Measurements from ENCODE around the gene TMEM255B.

Gene TMEM255B

GRCh38 chr13:113796964-113797676 is 38.1 kb downstream of the TMEM255B start:
- no peak for TF ChIP-seq CTCF (IDR thresholded peaks at IDR 0.05; ENCODE audit: control insufficient read depth, insufficient read depth, low read depth, low read length, missing control alignments)
- no peak overlapping the region for H3K4me3 ChIP-seq (ENCODE audit: control insufficient read depth, low read depth, low read length)
- no peak for DNase-seq (ENCODE audit: low read depth)

GRCh38 chr13:113798200-113798811 is 39.3 kb downstream of the TMEM255B start:
- no peak for DNase-seq (ENCODE audit: low read depth)
- no peak for TF ChIP-seq CTCF (IDR thresholded peaks at IDR 0.05; ENCODE audit: control insufficient read depth, insufficient read depth, low read depth, low read length, missing control alignments)
- no peak overlapping the region for H3K4me3 ChIP-seq (ENCODE audit: control insufficient read depth, low read depth, low read length)

- DNase-seq (ENCODE audit: low read depth): no peak
- H3K4me3 ChIP-seq (ENCODE audit: control insufficient read depth, low read depth, low read length): no peak overlapping the region
- TF ChIP-seq CTCF (IDR thresholded peaks at IDR 0.05; ENCODE audit: control insufficient read depth, insufficient read depth, low read depth, low read length, missing control alignments): no peak
Observed at GRCh38 chr13:113800576-113800926, 41.5 kb downstream of the TMEM255B start.

- DNase-seq (ENCODE audit: low read depth): no peak
- TF ChIP-seq CTCF (IDR thresholded peaks at IDR 0.05; ENCODE audit: control insufficient read depth, insufficient read depth, low read depth, low read length, missing control alignments): no peak
- no peak overlapping the region for H3K4me3 ChIP-seq (ENCODE audit: control insufficient read depth, low read depth, low read length)
Observed at GRCh38 chr13:113801289-113801961, 42.4 kb downstream of the TMEM255B start.

- peak; percentile 37 for DNase-seq (ENCODE audit: low read depth)
- H3K4me3 ChIP-seq (ENCODE audit: control insufficient read depth, low read depth, low read length): no peak overlapping the region
- TF ChIP-seq CTCF (IDR thresholded peaks at IDR 0.05; ENCODE audit: control insufficient read depth, insufficient read depth, low read depth, low read length, missing control alignments): peak; percentile 13
Observed at GRCh38 chr13:113802090-113802531, 43.1 kb downstream of the TMEM255B start.

GRCh38 chr13:113802761-113803160 is 43.7 kb downstream of the TMEM255B start:
- no peak for TF ChIP-seq CTCF (IDR thresholded peaks at IDR 0.05; ENCODE audit: control insufficient read depth, insufficient read depth, low read depth, low read length, missing control alignments)
- no peak for DNase-seq (ENCODE audit: low read depth)
- H3K4me3 ChIP-seq (ENCODE audit: control insufficient read depth, low read depth, low read length): no peak overlapping the region

Data from AG09309 (cell line).